HEK293 (cell line): ENCODE results near the gene CCNI.

Experiments used
- CTCF ChIA-PET: fragments of 350-600 bp; formaldehyde crosslinking; extraction: SDS; loops from one replicate; lab custom pipeline; 2021; ENCODE audit warnings: antibody characterized with exemption; lab: Yijun Ruan, JAX
- POLR2A ChIA-PET: fragments of 300-600 bp; formaldehyde crosslinking; extraction: SDS; loops from one replicate; lab custom pipeline; 2020; ENCODE audit warnings: antibody characterized with exemption, inconsistent platforms; lab: Yijun Ruan, JAX
- H3K27ac ChIP-seq: fragments of 200-500 bp; sonication (Bioruptor generic); 2 replicates; pipeline ENCODE4 v1.5.1; 2014; ENCODE audit warnings: low read depth, low read length, control low read depth, inconsistent platforms; ENCODE audit errors: extremely low read depth
- H3K36me3 ChIP-seq, 2 experiments: fragments of 200-500 bp in 1 of 2; sonication (Bioruptor generic) in 1 of 2; 1 replicate in 1 of 2; 2 replicates in 1 of 2; pipeline ENCODE4 v1.5.1; 2014 to 2017; ENCODE audit warnings: inconsistent platforms in 2 of 2, low read length in 2 of 2; ENCODE audit not compliant: control insufficient read depth in 2 of 2, insufficient read depth in 1 of 2
- H3K4me1 ChIP-seq: fragments of 200-500 bp; sonication (Bioruptor generic); 2 replicates; pipeline ENCODE4 v1.5.1; 2014; ENCODE audit warnings: mild to moderate bottlenecking, low read length, inconsistent platforms; ENCODE audit not compliant: control insufficient read depth, insufficient read depth
- H3K4me3 ChIP-seq: 2 replicates; pipeline ENCODE4 v1.5.1; 2011; ENCODE audit warnings: low read depth, mild to moderate bottlenecking, control low read depth, low read length, moderate library complexity
- H3K9me3 ChIP-seq: fragments of 200-500 bp; sonication (Bioruptor generic); 2 replicates; pipeline ENCODE4 v1.5.1; 2014; ENCODE audit warnings: low read depth, low read length, inconsistent platforms; ENCODE audit not compliant: control insufficient read depth, insufficient read depth
- GFI1B ChIP-seq: fragments of 450-650 bp; formaldehyde crosslinking; IDR thresholded peaks from 2 replicates; pipeline ENCODE4 v1.5.1; 2016; ENCODE audit warnings: missing biosample characterization, missing genetic modification characterization
- GLIS2 ChIP-seq: fragments of 450-650 bp; formaldehyde crosslinking; IDR thresholded peaks from 2 replicates; pipeline ENCODE4 v1.5.1; 2016; ENCODE audit warnings: missing biosample characterization, missing genetic modification characterization
- KLF17 ChIP-seq: fragments of 450-650 bp; formaldehyde crosslinking; IDR thresholded peaks from 2 replicates; pipeline ENCODE4 v1.5.1; 2016; ENCODE audit warnings: missing biosample characterization, missing genetic modification characterization
- KLF7 ChIP-seq: fragments of 450-650 bp; formaldehyde crosslinking; IDR thresholded peaks from 2 replicates; pipeline ENCODE4 v1.5.1; 2016; ENCODE audit warnings: missing biosample characterization, missing genetic modification characterization, borderline replicate concordance
- KLF9 ChIP-seq: fragments of 450-650 bp; formaldehyde crosslinking; IDR thresholded peaks from 2 replicates; pipeline ENCODE4 v1.5.1; 2016; ENCODE audit warnings: missing biosample characterization, missing genetic modification characterization, low read depth
- MEIS1 ChIP-seq: sonication (generic); formaldehyde crosslinking; IDR thresholded peaks from 2 replicates; pipeline ENCODE4 v1.8.1; 2022; ENCODE audit warnings: missing genetic modification reagents, mild to moderate bottlenecking, borderline replicate concordance
- MZF1 ChIP-seq: fragments of 450-650 bp; formaldehyde crosslinking; IDR thresholded peaks from 2 replicates; pipeline ENCODE4 v1.5.1; 2017; ENCODE audit warnings: missing biosample characterization, missing genetic modification characterization, borderline replicate concordance
- PRDM1 ChIP-seq: fragments of 450-650 bp; formaldehyde crosslinking; IDR thresholded peaks from 2 replicates; pipeline ENCODE4; 2016; ENCODE audit warnings: missing biosample characterization, missing genetic modification characterization
- PRDM10 ChIP-seq: fragments of 450-650 bp; formaldehyde crosslinking; IDR thresholded peaks from 2 replicates; pipeline ENCODE4 v1.5.1; 2016; ENCODE audit warnings: missing biosample characterization, missing genetic modification characterization
- PRDM6 ChIP-seq: fragments of 450-650 bp; formaldehyde crosslinking; IDR thresholded peaks from 2 replicates; pipeline ENCODE4 v1.5.1; 2017; ENCODE audit warnings: missing biosample characterization, missing genetic modification characterization
- SCRT2 ChIP-seq: fragments of 450-650 bp; formaldehyde crosslinking; IDR thresholded peaks from 2 replicates; pipeline ENCODE4 v1.5.1; 2016; ENCODE audit warnings: missing biosample characterization, missing genetic modification characterization
- ZBTB10 ChIP-seq: fragments of 450-650 bp; formaldehyde crosslinking; IDR thresholded peaks from 2 replicates; pipeline ENCODE4 v1.5.1; 2016; ENCODE audit warnings: missing biosample characterization, missing genetic modification characterization
- ZFP41 ChIP-seq: fragments of 450-650 bp; formaldehyde crosslinking; IDR thresholded peaks from 2 replicates; pipeline ENCODE4 v1.5.1; 2016; ENCODE audit warnings: missing biosample characterization, missing genetic modification characterization, borderline replicate concordance
- ZFP69B ChIP-seq: fragments of 450-650 bp; formaldehyde crosslinking; IDR thresholded peaks from 2 replicates; pipeline ENCODE4 v1.5.1; 2016; ENCODE audit warnings: missing biosample characterization, missing genetic modification characterization
- ZNF202 ChIP-seq: fragments of 450-650 bp; formaldehyde crosslinking; IDR thresholded peaks from 2 replicates; pipeline ENCODE4 v1.5.1; 2016; ENCODE audit warnings: missing biosample characterization, missing genetic modification characterization, borderline replicate concordance
- ZNF223 ChIP-seq: fragments of 450-650 bp; formaldehyde crosslinking; IDR thresholded peaks from 2 replicates; pipeline ENCODE4 v1.5.1; 2016; ENCODE audit warnings: missing biosample characterization, missing genetic modification characterization
- ZNF350 ChIP-seq: fragments of 450-650 bp; formaldehyde crosslinking; IDR thresholded peaks from 2 replicates; pipeline ENCODE4 v1.5.0; 2017; ENCODE audit warnings: missing biosample characterization, mild to moderate bottlenecking, missing genetic modification characterization
- ZNF514 ChIP-seq: fragments of 450-650 bp; formaldehyde crosslinking; IDR thresholded peaks from 2 replicates; pipeline ENCODE4 v1.5.1; 2016; ENCODE audit warnings: missing biosample characterization, missing genetic modification characterization
- ZNF530 ChIP-seq: fragments of 450-650 bp; formaldehyde crosslinking; IDR thresholded peaks from 2 replicates; pipeline ENCODE4 v1.5.1; 2016; ENCODE audit warnings: low read depth, missing biosample characterization, missing genetic modification characterization
- ZNF544 ChIP-seq: fragments of 450-650 bp; formaldehyde crosslinking; IDR thresholded peaks from 2 replicates; pipeline ENCODE4 v1.5.0; 2017; ENCODE audit warnings: missing biosample characterization, missing genetic modification characterization
- ZNF548 ChIP-seq: fragments of 450-650 bp; formaldehyde crosslinking; IDR thresholded peaks from 2 replicates; pipeline ENCODE4 v1.5.1; 2016; ENCODE audit warnings: missing biosample characterization, missing genetic modification characterization
- ZNF585B ChIP-seq: fragments of 450-650 bp; formaldehyde crosslinking; IDR thresholded peaks from 2 replicates; pipeline ENCODE4 v1.5.1; 2016; ENCODE audit warnings: missing biosample characterization, missing genetic modification characterization
- ZNF639 ChIP-seq: fragments of 450-650 bp; formaldehyde crosslinking; IDR thresholded peaks from 2 replicates; pipeline ENCODE4 v1.5.1; 2016; ENCODE audit warnings: missing biosample characterization, missing genetic modification characterization
- ZNF664 ChIP-seq: fragments of 450-650 bp; formaldehyde crosslinking; IDR thresholded peaks from 2 replicates; pipeline ENCODE4 v1.5.1; 2016; ENCODE audit warnings: missing biosample characterization, missing genetic modification characterization
- ZNF776 ChIP-seq: fragments of 450-650 bp; formaldehyde crosslinking; IDR thresholded peaks from 2 replicates; pipeline ENCODE4 v1.5.0; 2017; ENCODE audit warnings: missing biosample characterization, missing genetic modification characterization, borderline replicate concordance
- ZNF777 ChIP-seq: fragments of 450-650 bp; formaldehyde crosslinking; IDR thresholded peaks from 2 replicates; pipeline ENCODE4 v1.5.1; 2017; ENCODE audit warnings: missing biosample characterization, missing genetic modification characterization, borderline replicate concordance
- ZNF843 ChIP-seq: fragments of 450-650 bp; formaldehyde crosslinking; IDR thresholded peaks from 2 replicates; pipeline ENCODE4 v1.5.1; 2016; ENCODE audit warnings: missing biosample characterization, missing genetic modification characterization

CCNI gene

GRCh38 chr4:77025643-77026321 is 50.0 kb downstream of the CCNI start:
- Histone ChIP-seq H3K27ac (no peak overlapping the region), H3K36me3 (peaks cover 0 to 82% of the 10 kb centered on the region in 2 experiments), H3K9me3 (no peaks in the 10 kb centered on the region), H3K4me1 (no peaks in the 10 kb centered on the region), H3K4me3 (no peak overlapping the region)
- TF ChIP-seq ZNF223 (tag by site-specific recombination), result no peak
- no peak for TF ChIP-seq ZNF548
- TF ChIP-seq KLF17 (tag by site-specific recombination), result no peak
- no peak for TF ChIP-seq ZFP41
- TF ChIP-seq ZNF530 (tag by site-specific recombination), result no peak
- no peak for TF ChIP-seq GLIS2 (tag by site-specific recombination)
- no peak for TF ChIP-seq GFI1B (tag by site-specific recombination)
- no peak for TF ChIP-seq ZNF544 (tag by site-specific recombination)
- TF ChIP-seq ZNF664 (tag by site-specific recombination), result no peak
- TF ChIP-seq ZNF843 (tag by site-specific recombination), result no peak
- TF ChIP-seq MZF1 (tag by site-specific recombination), result no peak
- no peak for TF ChIP-seq ZBTB10 (tag by site-specific recombination)
- no peak for TF ChIP-seq ZNF777 (tag by site-specific recombination)
- TF ChIP-seq KLF7 (tag by site-specific recombination), result no peak
- no peak for TF ChIP-seq MEIS1
- TF ChIP-seq ZNF350, result no peak
- no peak for TF ChIP-seq ZNF202 (tag by site-specific recombination)
- no peak for TF ChIP-seq SCRT2 (tag by site-specific recombination)
- TF ChIP-seq ZNF514 (tag by site-specific recombination), result no peak
- no peak for TF ChIP-seq ZNF639 (tag by site-specific recombination)
- CTCF ChIA-PET, result no interaction called here
- POLR2A ChIA-PET, result no interaction called here

- H3K9me3 ChIP-seq, result no peaks in the 10 kb centered on the region
- no peaks in the 10 kb centered on the region for H3K4me1 ChIP-seq
- peaks cover 0 to 87% of the 10 kb centered on the region in 2 experiments for H3K36me3 ChIP-seq
- H3K4me3 ChIP-seq, result no peak overlapping the region
- H3K27ac ChIP-seq, result no peak overlapping the region
- ChIA-PET POLR2A (no interaction called here), CTCF (no interaction called here)
- TF ChIP-seq PRDM6 (tag by site-specific recombination) (no peak), ZFP69B (tag by site-specific recombination) (no peak), PRDM10 (tag by site-specific recombination) (no peak), ZNF585B (tag by site-specific recombination) (no peak), PRDM1 (tag by site-specific recombination) (no peak), ZNF776 (no peak), KLF9 (no peak)
These were observed 51.9 kb downstream of the CCNI start for GRCh38 chr4:77023920-77024319.
